ENCODE measurements around the gene TRIM38.

DNA sequence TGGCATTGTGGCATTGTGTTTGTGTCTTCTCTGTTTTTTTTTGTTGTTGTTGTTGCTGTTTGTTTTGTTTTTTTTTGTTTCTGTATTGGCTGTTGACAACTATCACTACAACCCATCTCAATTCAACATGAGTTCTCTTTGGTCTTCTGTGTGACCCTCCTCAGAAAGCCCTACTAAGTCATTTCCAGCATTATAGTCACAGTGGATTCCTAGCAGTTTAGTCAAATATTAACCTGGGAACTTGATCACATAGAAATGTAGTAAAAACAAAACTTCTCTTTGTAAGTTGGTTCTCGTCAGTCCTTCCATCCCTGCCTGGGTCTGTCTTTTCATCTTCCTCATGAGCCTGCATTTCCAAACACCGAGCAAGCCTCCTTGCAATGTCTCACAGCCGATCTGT is 48.9 kb upstream of the TRIM38 start:
- TF ChIP-seq, protein P1, sequence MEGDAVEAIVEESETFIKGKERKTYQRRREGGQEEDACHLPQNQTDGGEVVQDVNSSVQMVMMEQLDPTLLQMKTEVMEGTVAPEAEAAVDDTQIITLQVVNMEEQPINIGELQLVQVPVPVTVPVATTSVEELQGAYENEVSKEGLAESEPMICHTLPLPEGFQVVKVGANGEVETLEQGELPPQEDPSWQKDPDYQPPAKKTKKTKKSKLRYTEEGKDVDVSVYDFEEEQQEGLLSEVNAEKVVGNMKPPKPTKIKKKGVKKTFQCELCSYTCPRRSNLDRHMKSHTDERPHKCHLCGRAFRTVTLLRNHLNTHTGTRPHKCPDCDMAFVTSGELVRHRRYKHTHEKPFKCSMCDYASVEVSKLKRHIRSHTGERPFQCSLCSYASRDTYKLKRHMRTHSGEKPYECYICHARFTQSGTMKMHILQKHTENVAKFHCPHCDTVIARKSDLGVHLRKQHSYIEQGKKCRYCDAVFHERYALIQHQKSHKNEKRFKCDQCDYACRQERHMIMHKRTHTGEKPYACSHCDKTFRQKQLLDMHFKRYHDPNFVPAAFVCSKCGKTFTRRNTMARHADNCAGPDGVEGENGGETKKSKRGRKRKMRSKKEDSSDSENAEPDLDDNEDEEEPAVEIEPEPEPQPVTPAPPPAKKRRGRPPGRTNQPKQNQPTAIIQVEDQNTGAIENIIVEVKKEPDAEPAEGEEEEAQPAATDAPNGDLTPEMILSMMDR (IDR thresholded peaks at IDR 0.05) = no peak
- TF ChIP-seq POLR2A (IDR thresholded peaks at IDR 0.05) (no peak), POLR2AphosphoS5 (IDR thresholded peaks at IDR 0.05) (no peak), EP300 (IDR thresholded peaks at IDR 0.05) (no peak)

All from sigmoid colon (tissue), 4 donors.